Activated T-helper 17 cell treated with anti-CD3 and anti-CD28 coated beads, Interleukin-2, amount 50 U/mL, for 72 hours (primary cell): ENCODE results near the gene GLP1R. TPM values are rescaled to one million over a fixed set of nuclear protein-coding genes. Genes with fewer than 3 reads are reported as not detected.
"Not testable (repeated sequence)": the region's sequence is repeated elsewhere in the genome, so short reads cannot be mapped to it uniquely, and the experiment has no call there.

Source experiments
- ATAC-seq: fragments of 150-1000 bp; cut with Tn5 transposase; replicated peaks from 2 replicates; pipeline ENCODE4 v1.10.0; 2021; ENCODE audit warnings: mild to moderate bottlenecking, moderate library complexity
- H3K27ac Mint-ChIP-seq: one replicate; pipeline ENCODE4 v1.8.0; 2022; ENCODE audit warnings: mixed read lengths
- H3K27me3 Mint-ChIP-seq: one replicate; pipeline ENCODE4 v1.8.0; 2022; ENCODE audit warnings: mixed read lengths
- H3K36me3 Mint-ChIP-seq: one replicate; pipeline ENCODE4 v1.8.0; 2022; ENCODE audit warnings: low read depth, mild to moderate bottlenecking, mixed read lengths
- H3K4me1 Mint-ChIP-seq: one replicate; pipeline ENCODE4 v1.8.0; 2022; ENCODE audit warnings: mixed read lengths
- H3K4me3 Mint-ChIP-seq: one replicate; pipeline ENCODE4 v1.8.0; 2022; ENCODE audit warnings: mild to moderate bottlenecking, mixed read lengths
- H3K9me3 Mint-ChIP-seq: one replicate; pipeline ENCODE4 v1.8.0; 2022; ENCODE audit warnings: mixed read lengths
- total RNA-seq, 2 donors: library from RNA; stranded (reverse); gene quantifications; one replicate each; pipeline ENCODE4 v1.2.3, GENCODE V29; 2022

GLP1R gene
- total RNA-seq, 2 donors from 2014 or later, result not detected

DNA sequence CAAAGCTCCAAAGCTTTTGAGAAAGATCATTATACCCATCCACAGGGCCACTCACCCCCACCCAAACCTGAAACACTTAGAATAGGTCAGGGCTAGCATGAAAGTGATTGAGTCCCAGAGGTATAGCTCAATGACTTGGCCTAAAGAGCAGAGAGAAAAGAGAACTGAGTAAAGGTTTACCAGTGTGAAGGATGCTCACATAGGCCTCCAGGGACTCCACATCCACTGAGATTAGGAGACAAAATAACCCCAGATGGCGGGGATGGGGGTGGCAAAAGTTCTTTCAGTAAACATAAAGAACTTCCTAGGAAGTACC is 54.2 kb downstream of the GLP1R start:
- Mint-ChIP-seq H3K9me3 (no peaks in the 10 kb centered on the region), H3K4me1 (peaks cover 5% of the 10 kb centered on the region), H3K36me3 (peaks cover 42% of the 10 kb centered on the region), H3K27me3 (no peaks in the 10 kb centered on the region), H3K27ac (no peak overlapping the region), H3K4me3 (no peak overlapping the region)
- peak; percentile 35 for ATAC-seq

DNA sequence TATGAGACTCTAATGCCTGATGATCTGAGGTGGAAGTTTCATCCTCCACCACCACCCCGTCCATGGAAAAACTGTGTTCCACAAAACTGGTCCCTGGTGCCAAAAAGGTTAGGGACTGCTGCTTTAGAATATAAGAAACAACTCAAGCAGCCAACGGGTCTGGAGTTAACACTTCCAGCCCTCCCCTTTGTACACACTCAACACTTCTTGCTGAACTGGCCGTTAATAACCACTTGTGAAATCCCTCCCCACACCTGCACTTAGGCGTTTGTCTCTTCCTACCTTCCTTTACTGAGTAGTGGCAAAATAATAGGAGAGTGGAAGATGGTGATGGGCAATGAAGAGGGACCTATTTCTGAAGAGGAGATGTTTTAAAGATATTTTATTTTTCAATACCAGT is 55.9 kb downstream of the GLP1R start:
- H3K27ac Mint-ChIP-seq, result no peak overlapping the region
- no peaks in the 10 kb centered on the region for H3K9me3 Mint-ChIP-seq

DNA sequence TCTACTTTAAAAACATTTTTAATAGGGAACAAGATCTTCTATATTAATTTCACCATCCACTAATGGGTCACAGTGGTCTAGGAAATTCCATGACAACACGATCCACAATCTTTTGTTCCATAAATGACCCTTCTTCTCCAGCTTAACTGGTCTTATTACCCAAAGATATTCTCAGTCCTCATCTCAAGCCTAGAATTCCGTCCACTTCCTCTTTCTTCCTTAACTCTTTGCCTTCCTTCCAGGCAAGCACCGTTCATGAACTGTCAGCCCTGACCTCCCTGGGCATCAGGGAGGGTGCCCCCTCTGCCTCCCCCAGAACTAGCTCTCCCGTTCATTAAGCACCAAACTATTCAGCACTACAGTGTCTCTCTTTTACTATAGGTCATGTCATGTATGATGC is 58.5 kb downstream of the GLP1R start:
- ATAC-seq, result no peak
- H3K27me3 Mint-ChIP-seq, result no peaks in the 10 kb centered on the region
- H3K27ac Mint-ChIP-seq, result no peak overlapping the region
- no peak overlapping the region for H3K4me3 Mint-ChIP-seq
- H3K4me1 Mint-ChIP-seq, result peaks cover 30% of the 10 kb centered on the region
- peaks cover 60% of the 10 kb centered on the region for H3K36me3 Mint-ChIP-seq
- H3K9me3 Mint-ChIP-seq, result no peaks in the 10 kb centered on the region

More for the DNA sequence above, 55.9 kb downstream of the GLP1R start:
- H3K36me3 Mint-ChIP-seq, result peaks cover 54% of the 10 kb centered on the region
- no peak overlapping the region for H3K4me3 Mint-ChIP-seq
- peaks cover 10% of the 10 kb centered on the region for H3K4me1 Mint-ChIP-seq
- H3K27me3 Mint-ChIP-seq, result no peaks in the 10 kb centered on the region
- ATAC-seq, result no peak

DNA sequence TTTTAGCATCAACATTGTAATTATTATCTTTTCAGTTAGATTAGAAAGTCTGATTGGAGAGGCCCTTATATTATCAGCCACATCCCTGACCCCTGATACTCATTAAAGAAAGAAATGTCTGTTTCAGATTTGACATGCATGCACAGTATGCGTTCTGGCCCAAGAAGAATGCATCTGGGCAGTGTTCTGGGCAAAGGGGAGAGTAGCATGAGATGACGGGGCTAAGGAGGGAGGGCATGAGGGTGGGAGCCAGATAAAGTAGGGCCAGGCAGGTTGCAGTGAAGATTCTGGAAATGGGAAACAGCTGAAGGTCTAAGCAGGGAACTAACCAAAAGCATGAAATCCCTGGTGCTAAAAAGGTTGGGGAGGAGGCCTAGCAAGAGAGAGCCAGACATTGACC is 59.1 kb downstream of the GLP1R start:
- Mint-ChIP-seq H3K36me3 (peaks cover 56% of the 10 kb centered on the region), H3K27me3 (no peaks in the 10 kb centered on the region), H3K27ac (no peak overlapping the region), H3K4me1 (peaks cover 36% of the 10 kb centered on the region), H3K9me3 (no peaks in the 10 kb centered on the region), H3K4me3 (no peak overlapping the region)
- ATAC-seq, result no peak

DNA sequence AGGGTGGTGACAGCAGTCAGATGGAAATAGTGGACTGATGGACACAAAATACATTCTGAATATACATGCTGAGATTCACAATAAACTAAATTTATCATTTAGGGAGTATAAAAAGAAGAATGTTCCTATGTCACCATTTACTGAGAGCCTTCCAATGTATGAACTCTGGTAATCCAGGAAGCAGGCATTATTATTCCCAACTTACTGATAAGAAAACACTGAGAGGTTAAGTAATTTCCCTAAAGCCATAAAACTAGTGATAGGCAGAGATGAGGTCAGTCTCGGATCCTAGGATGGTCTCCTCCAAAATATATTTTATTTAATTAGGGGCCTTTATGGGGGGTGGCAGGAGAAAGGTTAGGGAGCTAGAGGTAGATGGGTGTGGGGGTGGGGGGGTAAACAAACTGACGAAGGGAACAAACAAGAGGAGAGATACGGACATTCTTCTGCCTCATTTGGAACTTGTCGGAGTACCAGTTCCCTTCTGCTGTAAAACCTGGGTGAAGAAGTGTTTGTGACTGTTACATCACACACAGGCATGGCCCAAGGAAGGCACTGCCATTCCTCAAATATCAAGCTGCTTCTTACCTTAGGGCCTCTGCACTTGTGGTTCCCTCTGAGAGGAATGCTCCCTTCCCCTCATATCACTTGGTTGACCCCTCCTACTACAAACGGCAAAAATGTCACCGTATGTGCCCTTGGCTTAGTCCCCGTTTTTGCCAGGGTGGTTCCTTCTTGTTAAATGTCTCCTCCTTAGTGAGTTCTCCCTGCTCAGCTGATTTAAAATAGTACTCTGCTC is 59.7 kb downstream of the GLP1R start:
- H3K4me1 Mint-ChIP-seq, result peaks cover 39% of the 10 kb centered on the region
- no peak for ATAC-seq
- H3K4me3 Mint-ChIP-seq, result no peak overlapping the region
- no peaks in the 10 kb centered on the region for H3K9me3 Mint-ChIP-seq
- peaks cover 50% of the 10 kb centered on the region for H3K36me3 Mint-ChIP-seq
- H3K27ac Mint-ChIP-seq, result peak overlapping the region; percentile 2
- H3K27me3 Mint-ChIP-seq, result no peaks in the 10 kb centered on the region

DNA sequence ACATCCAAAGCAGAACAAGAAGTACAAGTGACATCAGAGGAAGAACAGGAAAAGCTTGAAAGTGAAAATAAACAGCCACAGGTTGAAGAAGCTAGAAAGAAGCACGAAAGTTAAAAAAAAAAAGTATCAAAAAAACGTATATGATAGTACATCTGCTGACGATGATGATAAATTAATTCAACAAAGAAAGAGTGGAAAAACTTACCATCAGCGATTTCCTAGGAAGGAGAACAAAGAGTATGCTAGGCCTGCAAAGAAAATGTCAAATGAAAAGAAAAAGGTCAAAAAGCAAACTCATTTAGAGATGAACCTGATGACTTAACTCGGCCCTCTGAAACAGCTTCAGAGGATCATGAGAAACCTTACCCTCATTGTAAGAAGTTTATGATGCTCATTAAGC is 62.7 kb downstream of the GLP1R start:
- H3K4me3 Mint-ChIP-seq, result peak overlapping the region; percentile 91

DNA sequence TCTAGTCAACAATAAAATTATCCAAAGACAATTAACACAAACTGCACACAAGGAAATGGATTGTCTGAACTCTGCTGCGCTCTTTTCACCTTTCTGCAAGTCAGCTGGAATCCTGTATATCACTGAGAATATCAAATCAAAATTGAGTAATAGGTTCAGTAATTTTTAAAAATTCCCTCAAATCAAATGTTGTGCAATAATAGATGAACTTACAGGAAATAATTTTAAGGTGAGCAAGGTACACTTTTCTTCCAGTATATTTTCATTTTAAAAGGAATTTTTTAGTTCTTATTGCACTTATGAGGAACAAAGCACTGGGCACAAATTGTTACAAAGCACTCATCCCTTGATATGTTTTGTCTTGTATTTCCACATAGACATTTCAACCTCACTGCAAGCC is 65.2 kb downstream of the GLP1R start:
- Mint-ChIP-seq H3K36me3 (peaks cover 13% of the 10 kb centered on the region), H3K9me3 (no peaks in the 10 kb centered on the region), H3K4me1 (peaks cover 40% of the 10 kb centered on the region), H3K27ac (peak overlapping the region; percentile 93), H3K4me3 (peak overlapping the region; percentile 91), H3K27me3 (no peaks in the 10 kb centered on the region)
- no peak for ATAC-seq

More for the DNA sequence above, 62.7 kb downstream of the GLP1R start:
- ATAC-seq, result peak; percentile 20
- H3K27me3 Mint-ChIP-seq, result no peaks in the 10 kb centered on the region
- H3K27ac Mint-ChIP-seq, result peak overlapping the region; percentile 92
- peaks cover 22% of the 10 kb centered on the region for H3K36me3 Mint-ChIP-seq
- no peaks in the 10 kb centered on the region for H3K9me3 Mint-ChIP-seq
- H3K4me1 Mint-ChIP-seq, result peaks cover 47% of the 10 kb centered on the region

DNA sequence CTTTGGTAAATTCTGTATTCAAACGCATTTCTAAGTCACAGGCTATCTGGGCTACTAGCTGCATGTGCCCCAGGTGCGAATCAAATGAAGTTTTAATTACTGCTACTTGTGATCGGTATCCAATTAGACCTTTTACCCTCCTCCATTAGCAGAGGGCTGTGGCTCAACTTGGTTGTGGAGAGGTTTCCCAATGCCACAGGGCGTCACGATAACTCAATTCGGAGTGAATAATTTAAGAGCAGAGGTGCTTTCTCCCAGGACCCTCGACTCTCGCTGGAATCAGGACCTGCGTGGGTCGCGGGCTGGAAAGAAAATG is 65.8 kb downstream of the GLP1R start:
- ATAC-seq, result peak; percentile 6
- no peaks in the 10 kb centered on the region for H3K27me3 Mint-ChIP-seq
- H3K9me3 Mint-ChIP-seq, result no peaks in the 10 kb centered on the region
- peak overlapping the region; percentile 93 for H3K27ac Mint-ChIP-seq
- peak overlapping the region; percentile 91 for H3K4me3 Mint-ChIP-seq
- H3K36me3 Mint-ChIP-seq, result peaks cover 7% of the 10 kb centered on the region
- H3K4me1 Mint-ChIP-seq, result peaks cover 37% of the 10 kb centered on the region

DNA sequence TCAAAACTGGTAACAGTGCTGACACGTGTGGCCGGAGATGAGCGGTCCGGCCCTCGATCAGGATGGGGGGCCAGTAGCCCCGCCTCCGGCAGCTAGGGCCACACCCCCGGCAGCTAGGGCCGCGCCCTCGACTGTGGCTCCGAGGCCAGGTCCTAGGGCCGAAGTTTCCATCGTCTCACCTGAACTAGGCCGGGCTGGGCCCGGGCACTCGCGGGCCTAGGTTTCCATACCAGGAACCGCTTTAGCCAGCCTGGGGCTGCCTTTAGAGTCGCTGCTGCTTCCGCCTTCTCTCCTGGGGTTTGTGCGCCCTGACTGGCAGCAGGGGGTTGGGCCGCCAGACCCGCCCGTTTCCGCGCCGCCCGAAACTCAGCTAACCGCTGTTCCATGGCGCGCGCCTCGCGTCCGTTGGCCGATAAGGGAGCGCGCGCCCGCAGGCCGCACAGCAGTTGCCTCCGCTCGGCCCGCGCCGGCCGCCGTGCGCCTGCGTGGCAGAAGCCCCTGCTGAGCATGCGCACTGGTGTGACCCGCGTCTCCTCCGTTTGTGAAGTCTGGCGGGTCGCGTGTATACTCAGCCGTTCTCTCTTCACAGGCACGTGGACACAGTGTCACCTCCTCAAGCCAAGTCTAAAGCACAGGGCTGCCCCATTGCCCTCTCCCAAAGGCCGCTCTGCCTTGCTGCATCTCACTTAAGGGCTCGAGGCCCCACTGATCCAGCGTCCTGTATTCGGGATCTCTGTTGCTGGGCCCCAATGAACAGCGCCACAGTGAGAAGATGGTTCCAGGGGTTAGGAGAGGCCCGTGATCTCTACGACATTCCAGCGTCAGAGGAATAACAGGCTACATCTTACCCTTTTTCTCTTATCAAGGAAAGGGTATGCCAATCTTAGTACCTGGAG is 66.4 kb downstream of the GLP1R start, which contains the start of gene SAYSD1:
SAYSD1 (minus strand) TSS at position 483 of the 896 bp plus-strand sequence; CDS start at position 386, 97 bp downstream.
- H3K27me3 Mint-ChIP-seq, result no peaks in the 10 kb centered on the region
- H3K27ac Mint-ChIP-seq, result peak within 1 kb of the TSS; percentile 93
- no peaks in the 10 kb centered on the region for H3K9me3 Mint-ChIP-seq
- ATAC-seq, result peak; percentile 85
- peaks cover 37% of the 10 kb centered on the region for H3K4me1 Mint-ChIP-seq
- peaks cover 4% of the 10 kb centered on the region for H3K36me3 Mint-ChIP-seq
- peak within 1 kb of the TSS; percentile 91 for H3K4me3 Mint-ChIP-seq

DNA sequence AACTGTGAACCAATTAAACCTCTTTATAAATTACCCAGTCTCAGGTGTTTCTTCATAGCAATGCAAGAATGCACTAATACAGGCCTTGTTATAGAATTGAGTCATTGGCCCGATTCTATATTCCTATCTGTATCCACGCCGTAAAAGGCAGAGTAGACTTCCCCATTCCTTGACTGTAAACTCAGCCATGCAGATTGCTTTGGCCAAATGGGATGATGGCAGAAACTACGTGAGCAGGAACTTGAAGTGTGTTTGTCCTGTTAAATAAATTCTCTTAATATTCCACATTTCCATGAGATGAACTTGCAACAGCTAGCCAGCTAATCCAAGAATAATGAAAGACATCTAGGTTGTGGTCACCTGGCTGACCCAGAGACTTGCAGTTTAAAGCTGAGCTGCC is 70.3 kb downstream of the GLP1R start:
- no peaks in the 10 kb centered on the region for H3K36me3 Mint-ChIP-seq
- peaks cover 8% of the 10 kb centered on the region for H3K27me3 Mint-ChIP-seq
- H3K9me3 Mint-ChIP-seq, result no peaks in the 10 kb centered on the region
- ATAC-seq, result no peak
- no peak overlapping the region for H3K27ac Mint-ChIP-seq
- peaks cover under 1% of the 10 kb centered on the region for H3K4me1 Mint-ChIP-seq
- H3K4me3 Mint-ChIP-seq, result no peak overlapping the region

DNA sequence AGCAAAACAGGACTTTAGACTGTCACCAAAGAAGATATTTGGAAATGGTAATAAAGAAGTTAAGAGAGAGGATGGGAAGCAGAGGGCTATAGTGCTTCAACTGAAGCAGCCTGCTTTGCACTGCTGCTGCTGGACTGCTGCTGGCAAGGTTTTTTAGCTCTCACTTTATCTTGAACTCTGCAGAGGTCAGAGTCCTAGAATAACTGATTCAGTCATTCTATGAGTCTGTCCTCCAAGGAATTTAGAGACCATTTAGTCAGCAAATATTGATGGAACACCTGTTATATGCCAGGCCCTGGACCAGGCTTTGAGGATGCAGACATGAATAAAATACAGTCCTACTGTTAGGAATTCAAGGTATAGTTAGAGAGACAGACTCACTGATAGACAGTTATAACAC is 75.5 kb downstream of the GLP1R start:
- H3K36me3 Mint-ChIP-seq, result no peaks in the 10 kb centered on the region
- no peak overlapping the region for H3K27ac Mint-ChIP-seq
- ATAC-seq, result no peak
- no peaks in the 10 kb centered on the region for H3K9me3 Mint-ChIP-seq
- peaks cover 17% of the 10 kb centered on the region for H3K27me3 Mint-ChIP-seq
- H3K4me3 Mint-ChIP-seq, result no peak overlapping the region
- H3K4me1 Mint-ChIP-seq, result no peaks in the 10 kb centered on the region

DNA sequence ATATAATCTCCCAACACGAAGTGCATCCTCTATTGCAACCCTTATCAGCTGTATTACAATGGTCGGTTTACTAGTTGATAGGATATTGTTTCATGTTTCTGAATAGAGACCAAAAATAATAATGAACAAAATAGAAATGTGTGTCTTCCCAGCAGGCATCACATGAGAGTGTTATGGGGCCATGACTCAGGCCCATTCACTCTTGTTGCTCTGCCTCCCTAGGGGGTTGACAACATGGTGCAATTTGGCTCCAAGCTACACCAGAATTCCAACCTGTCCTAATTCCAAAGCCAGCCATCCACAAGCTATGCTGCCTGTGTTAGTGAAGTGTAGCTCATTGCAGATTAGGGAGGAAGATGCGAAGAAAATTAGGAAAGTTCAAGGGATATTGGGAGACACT is 79.5 kb downstream of the GLP1R start:
- no peak overlapping the region for H3K27ac Mint-ChIP-seq
- no peak overlapping the region for H3K4me3 Mint-ChIP-seq

DNA sequence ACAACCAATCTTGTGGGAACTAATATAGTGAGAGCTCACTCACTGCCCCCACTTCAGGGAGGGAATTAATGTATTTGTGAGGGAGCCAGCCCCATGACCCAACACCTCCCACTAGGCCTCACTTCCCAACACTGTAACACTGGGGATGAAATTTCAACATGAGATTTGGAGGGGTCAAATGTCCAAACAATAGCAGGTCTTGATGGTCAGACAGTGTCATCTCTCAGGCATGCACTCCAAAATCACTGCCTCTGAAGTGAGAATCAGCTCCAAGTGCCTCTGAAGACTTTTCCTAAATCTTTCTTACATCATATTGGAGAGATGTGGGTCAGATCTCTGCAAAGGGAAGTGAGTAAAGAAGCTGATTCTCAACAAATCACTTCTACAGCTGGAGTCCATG is 80.3 kb downstream of the GLP1R start:
- Mint-ChIP-seq H3K27me3 (peaks cover 9% of the 10 kb centered on the region), H3K9me3 (no peaks in the 10 kb centered on the region), H3K4me3 (no peak overlapping the region), H3K27ac (no peak overlapping the region), H3K4me1 (no peaks in the 10 kb centered on the region), H3K36me3 (no peaks in the 10 kb centered on the region)
- no peak for ATAC-seq

More for the DNA sequence above, 79.5 kb downstream of the GLP1R start:
- no peaks in the 10 kb centered on the region for H3K36me3 Mint-ChIP-seq
- H3K4me1 Mint-ChIP-seq, result no peaks in the 10 kb centered on the region
- H3K27me3 Mint-ChIP-seq, result peaks cover 9% of the 10 kb centered on the region
- no peak for ATAC-seq
- H3K9me3 Mint-ChIP-seq, result no peaks in the 10 kb centered on the region

DNA sequence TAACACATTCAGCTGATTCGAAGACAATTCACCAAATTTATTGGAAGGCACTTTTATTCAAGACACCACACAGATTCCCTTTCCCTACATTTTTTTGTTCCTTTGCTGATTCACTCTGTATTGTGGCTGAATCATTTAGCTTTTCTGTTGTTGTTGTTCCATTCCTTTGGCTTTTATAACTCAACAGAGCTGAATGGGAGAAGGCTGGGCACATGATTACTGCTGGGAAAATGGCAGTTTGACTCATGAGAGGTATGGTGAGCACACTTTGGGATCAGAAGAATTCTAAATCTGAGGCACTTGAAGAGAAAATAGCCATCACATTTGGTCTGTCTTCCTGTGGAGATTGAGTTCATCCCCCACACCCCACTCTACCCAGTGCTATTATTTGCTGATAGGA is 82.1 kb downstream of the GLP1R start:
- ATAC-seq, result no peak
- Mint-ChIP-seq H3K4me1 (no peaks in the 10 kb centered on the region), H3K36me3 (no peaks in the 10 kb centered on the region), H3K4me3 (no peak overlapping the region), H3K27ac (no peak overlapping the region), H3K9me3 (no peaks in the 10 kb centered on the region), H3K27me3 (peaks cover 2% of the 10 kb centered on the region)

DNA sequence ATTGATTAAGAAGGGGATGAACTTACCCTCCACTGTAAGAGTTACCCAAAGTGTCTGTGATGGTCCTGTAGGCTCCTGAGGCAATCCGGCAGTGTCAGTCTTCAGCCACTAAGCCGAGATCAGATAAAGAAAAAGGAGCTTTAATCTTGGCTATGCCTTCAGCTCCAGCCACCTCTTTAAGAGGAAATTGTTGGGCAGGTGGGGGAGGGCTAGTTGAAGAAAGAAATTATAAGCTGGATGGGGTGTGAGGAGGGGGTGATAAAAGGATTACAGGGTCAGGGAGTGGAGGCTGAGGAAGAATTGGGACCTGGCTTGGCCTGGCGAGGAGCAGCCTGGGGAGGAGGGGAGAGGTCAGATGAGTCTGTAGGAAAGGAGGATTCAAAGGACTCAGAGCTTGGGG is 86.2 kb downstream of the GLP1R start:
- H3K9me3 Mint-ChIP-seq, ATAC-seq, H3K4me3 Mint-ChIP-seq, H3K27ac Mint-ChIP-seq, H3K36me3 Mint-ChIP-seq, H3K27me3 Mint-ChIP-seq, H3K4me1 Mint-ChIP-seq: not testable (repeated sequence)
